ENCODE measurements around the gene CACNA1C.

CACNA1C gene

DNA sequence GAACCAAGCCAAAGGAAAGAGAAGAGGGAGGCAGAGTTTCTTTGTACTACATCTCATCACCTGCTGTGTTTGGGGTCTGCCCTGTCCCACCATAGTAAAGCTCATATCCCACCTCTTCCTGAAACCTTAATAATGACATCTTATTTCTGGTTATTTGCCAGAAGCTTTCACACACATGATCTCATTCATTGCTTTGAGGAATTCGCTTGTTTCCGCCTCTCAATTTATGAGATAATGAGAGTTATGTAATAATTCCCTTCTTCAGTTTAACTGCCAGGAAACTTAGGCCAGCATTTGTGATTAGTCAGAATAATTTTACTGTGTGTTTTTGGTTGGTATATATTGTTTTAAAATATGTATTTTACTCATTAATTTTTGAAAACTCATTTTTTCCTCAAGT is 205.2 kb downstream of the CACNA1C start:
- no peak for DNase-seq (ENCODE audit: low read depth)

DNA sequence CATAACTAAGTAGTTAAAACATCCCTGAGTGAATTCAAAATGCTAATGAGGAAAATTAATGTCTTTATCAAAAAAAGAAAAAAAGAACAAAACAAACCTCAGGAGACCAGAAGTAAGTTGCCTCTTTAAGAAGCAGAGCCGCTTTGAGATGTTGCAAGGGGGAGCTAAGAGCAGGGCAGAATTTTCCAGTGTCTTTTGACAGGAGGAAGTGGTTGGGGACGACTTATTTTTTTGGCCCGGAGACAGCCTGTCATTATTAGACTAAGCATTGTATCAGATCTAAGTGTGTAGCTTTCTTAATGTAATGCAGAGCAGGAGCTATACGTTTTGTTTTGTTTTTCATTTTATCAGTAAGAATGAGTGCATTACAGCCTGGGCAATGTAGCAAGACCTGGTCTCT is 206.6 kb downstream of the CACNA1C start:
- DNase-seq (ENCODE audit: low read depth), result no peak

DNA sequence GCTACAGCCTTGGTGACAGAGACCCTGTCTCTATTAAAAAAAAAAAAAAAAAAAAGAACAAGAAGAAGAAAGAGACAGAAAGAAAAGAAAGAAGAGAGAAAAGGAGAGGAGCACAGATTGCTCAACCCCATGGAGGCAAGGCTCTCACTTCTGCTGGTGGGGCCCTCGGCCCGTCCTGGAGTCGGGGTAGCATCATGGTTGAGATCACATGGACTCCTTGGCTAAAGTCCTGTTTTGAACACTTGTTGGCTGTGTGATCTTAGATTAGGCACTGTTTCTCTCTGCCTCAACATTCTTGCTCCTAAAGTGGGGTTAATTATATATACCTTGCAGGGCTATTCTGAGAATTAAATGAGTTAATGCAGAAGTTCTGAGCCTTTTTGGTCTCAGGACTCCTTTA is 207.7 kb downstream of the CACNA1C start:
- no peak for DNase-seq (ENCODE audit: low read depth)

DNA sequence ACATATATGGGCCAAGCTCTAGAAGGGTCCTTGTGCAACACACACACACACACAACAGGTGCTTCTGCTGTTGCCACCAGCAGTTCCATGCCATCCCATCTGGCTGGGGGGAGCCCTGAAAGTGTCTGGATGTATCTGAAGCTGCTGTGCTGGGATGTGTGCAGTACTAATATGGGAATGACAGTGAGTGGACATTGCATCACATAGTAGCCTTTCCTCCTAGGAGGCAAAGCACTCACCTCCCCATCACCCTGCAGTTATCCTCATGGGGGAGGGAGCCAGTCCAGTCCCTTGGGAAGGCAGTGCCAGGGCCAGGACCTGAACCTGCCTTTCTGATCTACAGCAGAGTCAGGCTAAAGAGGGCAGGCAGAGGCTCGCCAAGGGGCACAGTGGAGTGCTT is 208.9 kb downstream of the CACNA1C start:
- DNase-seq (ENCODE audit: low read depth), result no peak

DNA sequence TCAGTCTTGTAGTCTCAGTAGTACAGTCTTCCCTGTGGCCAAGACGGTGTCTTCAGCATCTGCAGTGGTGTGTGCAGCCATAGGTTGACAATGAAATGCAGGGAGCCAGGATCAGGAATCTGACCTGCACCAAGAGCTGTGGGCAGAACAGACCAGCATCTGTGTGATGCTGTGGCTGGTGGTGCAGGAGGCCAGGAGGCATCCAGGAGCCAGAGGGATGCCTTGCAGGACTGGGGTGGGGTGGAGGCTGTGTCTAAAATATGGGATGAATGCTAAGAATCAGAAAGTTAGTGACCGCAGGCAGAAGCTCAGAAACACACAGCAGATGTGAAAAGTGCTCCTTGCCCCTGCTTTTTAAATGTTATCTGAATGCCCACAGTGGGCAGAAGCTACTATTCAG is 209.7 kb downstream of the CACNA1C start:
- no peak for DNase-seq (ENCODE audit: low read depth)

DNA sequence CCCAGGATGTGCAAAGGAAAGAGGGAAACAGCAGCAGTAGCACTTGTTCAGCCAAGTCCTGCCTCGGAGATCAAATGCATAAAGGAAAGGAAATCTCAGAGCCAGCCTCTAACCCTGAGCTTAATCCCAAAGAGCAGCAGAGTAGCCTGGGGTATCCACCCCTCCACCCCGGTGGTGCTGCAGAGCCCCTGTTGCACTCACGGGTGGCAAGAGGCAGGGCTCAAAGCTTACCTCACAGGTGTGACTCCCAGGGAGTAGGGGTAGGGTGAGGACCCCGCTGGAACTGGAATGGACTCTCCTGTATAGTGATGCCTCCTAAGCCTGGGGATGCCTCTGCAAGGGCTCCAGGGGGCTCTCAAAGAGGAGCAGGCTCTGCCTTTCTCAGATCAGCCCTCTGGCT is 211.1 kb downstream of the CACNA1C start:
- no peak for DNase-seq (ENCODE audit: low read depth)

DNA sequence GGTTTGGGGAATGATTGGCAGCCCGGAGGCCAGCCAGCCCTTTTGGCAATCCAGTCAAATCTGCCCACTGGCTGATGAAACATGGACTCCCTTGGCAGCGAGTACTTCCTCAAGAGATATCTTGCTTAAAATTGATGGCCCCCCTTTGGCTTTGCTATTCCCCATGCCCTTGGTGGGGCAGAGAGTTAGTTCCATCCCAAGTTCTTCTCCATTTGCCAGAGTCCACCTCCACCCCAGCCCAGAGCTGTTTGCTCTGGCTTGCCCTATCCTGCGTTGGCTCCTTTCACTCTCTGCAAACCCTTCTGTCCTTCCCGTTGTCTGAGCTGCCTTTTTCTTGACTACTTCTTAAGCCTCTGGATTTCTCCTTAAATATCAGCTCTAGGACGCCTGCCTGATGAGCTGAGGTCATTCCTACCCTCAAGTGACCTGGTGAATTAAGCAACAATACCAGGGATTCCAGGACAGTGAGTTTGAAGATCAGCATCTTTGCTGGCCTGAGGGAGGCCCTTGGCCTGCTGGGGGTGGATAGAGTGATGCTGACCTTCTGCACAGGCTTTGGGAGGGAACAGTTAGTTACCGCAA is 212.0 kb downstream of the CACNA1C start:
- no peak for DNase-seq (ENCODE audit: low read depth)

DNA sequence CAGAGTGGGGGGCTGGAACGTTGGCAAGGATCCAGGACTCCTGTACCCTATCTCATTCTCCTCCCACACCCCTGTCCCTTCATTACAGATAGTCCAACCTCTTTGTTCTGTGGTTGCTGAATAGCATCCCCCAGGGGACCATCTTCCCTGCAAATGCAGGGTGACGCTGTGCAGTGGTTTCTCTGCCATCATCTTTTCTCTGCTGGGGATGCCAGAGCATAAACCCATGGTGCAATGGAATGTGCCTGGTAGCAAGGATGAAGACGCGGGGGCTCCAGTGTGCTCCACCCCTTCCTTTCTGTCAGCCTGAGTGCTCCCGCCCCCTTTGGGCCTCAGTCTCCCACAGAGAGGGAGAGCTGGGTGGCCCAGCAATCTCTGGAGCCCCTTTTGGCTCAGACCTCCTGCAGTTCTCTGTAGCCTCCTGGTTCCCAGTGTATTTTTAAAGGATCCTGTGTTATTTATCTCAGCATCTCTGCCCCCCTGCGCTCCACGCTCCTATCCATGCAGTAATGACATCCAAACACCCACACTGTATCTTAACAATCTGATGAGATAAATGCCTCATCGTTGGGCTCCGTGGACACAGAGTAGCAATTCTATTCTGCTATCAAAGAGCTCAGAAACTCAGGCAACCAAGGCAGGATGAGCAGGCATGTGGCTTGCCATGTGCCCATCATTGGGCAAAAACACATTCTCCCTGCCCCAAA is 212.8 kb downstream of the CACNA1C start:
- no peak for DNase-seq (ENCODE audit: low read depth)

DNA sequence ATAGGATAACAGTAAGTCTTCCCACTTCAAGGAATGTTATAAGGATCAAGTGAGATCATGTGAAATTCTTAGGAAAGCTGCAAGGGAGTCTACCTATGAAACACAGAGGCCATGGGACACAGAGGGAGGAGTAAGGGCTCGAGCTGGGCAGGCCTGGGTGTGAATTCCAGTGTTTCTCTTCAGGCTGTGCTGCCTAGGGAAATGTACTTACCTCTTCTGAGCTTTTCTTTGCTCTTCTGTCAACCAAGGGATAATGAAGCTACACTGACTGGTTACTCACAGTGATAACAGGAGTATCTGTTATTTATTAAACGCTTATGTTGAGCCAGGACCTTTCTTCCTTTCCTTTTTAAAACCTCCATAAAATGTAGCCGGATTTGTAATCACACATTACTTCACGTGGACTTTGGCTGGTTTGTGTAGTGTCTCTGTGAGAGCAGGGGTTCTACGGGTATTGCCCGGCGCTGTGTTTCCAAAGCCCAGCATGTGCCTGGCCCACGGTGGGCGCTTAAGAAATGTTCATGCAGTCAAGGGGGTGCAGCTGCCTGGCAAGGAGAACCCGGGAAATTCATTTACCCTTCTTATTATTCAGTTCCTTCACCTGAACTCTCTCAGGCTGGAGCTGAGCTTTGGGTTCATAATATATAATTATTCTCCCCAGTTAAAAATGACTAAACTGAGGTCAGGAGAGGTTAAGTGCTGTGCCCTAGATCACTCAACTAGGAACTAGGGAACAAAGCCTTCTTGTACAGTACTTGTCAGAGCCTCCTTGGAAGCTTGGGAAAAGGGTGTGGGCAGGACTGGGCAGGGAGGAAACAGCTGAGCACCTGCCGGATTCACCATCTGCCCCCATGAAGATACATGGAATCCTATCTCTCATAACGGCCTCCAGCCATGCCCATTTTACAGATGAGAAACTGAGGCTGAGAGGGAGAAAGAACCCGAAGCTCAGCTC is 214.2 kb downstream of the CACNA1C start:
- no peak for DNase-seq (ENCODE audit: low read depth)

DNA sequence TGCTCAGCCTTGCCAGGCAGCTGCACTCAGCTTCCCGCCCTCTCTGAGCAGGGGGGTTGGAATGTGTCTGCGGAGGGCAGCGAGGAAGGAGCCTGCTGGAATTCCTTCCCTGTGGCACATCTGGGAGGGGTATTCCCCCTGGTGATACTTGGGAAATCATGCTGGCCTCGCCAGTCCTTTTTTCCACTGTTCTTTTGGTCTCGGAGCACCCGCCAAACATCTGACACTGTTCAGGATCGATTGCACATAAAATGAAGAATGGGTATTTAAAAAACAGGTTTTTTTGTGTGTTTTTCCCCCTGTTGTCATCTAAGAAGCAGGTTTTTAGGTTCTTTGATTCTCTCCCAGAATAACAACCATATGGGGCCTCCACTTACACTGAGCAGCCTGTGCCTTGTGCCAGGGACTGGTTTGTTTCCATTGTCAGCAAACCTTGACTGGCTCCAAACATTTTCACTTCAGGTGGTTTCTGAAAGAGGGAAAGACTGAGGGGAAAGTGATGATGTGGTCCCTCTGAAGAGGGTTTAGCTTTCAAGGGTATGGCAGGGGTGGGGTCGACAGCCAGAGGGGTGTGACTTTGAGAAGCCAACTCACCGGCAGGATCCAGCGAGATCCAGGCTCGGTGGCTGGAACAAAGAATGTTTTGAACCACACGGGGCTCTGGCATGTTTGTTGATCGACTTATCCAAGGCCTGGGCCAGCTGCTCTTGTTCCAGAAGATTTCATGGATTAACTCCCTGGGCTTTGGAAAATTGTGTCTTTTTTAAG is 215.1 kb downstream of the CACNA1C start:
- no peak for DNase-seq (ENCODE audit: low read depth)

DNA sequence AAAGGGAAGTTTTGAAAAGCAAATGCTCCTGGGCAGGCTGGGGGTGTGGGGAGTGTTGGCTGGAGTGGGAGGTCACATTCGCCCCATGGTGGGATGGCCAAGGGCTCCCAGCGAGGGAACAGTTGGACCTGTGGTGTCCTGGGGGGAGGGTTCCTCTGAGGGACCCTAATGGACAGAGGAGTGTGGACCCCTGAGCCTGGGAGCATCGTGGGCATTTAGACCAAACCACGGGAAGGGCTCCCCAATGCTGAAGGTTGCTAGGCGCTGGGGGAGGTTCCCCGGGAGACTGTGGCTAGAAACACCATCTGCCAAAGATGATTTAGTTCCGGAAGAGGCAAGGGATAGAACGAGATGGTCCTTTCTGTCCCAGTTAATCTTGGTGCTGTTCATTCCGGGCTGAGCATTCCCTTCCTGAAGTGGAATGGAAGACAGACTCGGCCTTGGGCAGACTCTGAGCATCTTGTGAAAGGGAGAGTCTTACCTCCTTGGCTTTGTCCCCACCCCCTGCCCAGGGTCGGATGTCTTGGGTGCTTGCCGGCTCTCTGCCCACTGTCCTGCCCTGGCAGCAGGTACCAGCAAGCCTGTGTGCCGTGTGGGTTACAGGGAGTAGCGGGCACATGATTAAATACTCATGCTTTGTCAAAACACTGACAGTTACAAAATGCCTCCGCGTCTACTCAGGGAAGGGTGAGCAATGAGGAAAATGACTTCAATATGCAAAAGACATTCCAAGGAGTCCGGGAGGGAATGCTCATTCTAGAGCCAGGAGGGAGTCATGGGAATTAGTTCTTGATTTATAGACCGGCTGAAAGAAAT is 215.9 kb downstream of the CACNA1C start:
- DNase-seq (ENCODE audit: low read depth), result no peak

DNA sequence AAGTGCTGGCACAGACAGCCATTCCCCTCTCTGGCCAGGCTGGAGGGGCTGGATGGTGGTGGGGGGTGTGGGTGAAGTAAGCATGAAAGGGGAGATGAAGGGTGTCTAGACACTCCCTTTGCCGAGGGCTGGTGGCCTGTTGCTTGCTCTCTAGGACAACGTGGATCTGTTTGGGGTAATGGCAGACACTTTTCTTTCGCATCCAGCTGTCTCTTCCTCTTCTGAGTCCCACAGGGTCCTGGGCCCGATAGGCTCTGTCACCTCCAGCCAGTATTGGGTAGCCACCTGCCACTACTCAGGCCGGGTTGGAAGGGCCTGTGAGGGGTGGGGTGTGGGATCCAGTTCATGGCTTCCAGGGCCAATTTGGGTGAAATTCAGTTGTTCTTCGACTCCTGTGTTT is 218.1 kb downstream of the CACNA1C start:
- no peak for DNase-seq (ENCODE audit: low read depth)

DNA sequence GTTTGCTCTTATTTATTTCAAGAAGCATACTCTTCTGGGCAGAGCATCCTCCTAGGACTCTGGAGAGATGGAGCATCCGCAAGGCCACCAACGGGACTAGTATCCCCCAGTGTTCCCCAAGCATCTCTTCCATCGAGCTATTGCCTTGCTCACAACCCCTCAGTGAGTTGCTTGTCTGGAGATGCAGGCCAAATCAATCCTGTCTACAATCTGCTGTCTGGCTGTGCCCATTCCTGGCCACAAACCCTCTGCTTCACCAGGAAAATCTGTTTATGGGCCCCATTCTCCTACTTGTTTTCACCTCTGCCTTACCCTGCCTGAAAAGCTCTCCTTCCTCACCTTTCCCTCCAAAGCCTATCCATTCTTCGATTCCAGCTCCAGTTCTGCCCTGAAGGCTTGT is 219.2 kb downstream of the CACNA1C start:
- DNase-seq (ENCODE audit: low read depth), result no peak

DNA sequence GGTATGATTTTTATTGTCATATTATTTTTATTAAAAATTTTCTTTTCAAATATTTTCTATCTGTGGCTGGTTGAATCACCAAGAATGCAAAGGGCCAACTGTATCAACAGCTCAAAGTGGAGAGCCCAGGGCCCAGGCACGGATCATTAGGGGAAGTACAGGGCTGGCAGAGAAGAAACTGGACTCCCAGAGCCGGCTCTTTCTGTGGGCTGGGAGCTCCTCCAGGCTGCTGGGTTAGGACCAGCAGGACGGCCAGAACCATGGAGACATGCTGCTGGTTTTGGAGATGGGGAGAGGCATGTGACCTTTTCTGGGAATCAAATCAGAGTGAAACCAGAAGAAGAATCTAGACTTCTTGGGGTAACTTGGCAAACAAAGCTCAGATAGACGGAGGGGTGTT is 220.5 kb downstream of the CACNA1C start:
- DNase-seq (ENCODE audit: low read depth), result no peak

DNA sequence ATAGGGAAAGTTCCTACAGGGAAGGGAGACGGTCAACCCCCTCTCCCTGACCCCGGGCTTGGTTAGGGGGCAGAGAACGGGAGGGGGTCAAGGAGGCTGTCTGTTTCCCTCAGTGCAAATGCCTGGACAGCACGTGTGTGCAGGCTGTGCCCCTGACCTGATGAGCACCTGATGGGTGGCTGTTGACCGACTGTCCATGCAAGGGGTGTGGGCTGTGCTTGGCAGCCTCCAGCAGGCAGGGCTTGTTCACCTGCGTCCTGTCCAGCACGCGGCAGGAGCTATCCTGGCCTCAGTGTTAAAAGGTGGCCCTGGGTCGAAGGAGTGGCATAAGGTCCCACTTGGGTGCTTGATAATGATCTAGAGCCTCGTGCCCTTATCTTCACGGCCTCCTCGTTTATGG is 221.0 kb downstream of the CACNA1C start:
- DNase-seq (ENCODE audit: low read depth), result no peak

DNA sequence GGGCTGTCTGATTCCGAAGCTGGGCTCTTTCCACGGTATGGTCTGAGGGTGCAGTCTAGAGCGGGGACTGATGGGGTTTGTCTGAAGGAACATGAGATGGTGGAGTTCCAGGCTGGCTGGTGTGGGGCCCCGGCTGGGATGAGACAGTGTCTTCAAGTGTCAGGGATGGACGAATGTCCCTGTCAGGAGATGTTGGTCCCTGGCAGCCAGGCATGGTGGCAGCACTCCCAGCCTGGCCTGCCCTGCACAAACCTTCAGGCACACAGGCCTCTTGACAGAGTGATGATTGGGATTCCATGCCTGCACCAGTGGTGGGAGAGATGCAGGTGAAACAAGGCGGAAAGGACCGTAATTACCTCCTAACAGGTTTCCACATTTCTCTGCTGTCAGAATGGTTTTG is 221.9 kb downstream of the CACNA1C start:
- no peak for DNase-seq (ENCODE audit: low read depth)

DNA sequence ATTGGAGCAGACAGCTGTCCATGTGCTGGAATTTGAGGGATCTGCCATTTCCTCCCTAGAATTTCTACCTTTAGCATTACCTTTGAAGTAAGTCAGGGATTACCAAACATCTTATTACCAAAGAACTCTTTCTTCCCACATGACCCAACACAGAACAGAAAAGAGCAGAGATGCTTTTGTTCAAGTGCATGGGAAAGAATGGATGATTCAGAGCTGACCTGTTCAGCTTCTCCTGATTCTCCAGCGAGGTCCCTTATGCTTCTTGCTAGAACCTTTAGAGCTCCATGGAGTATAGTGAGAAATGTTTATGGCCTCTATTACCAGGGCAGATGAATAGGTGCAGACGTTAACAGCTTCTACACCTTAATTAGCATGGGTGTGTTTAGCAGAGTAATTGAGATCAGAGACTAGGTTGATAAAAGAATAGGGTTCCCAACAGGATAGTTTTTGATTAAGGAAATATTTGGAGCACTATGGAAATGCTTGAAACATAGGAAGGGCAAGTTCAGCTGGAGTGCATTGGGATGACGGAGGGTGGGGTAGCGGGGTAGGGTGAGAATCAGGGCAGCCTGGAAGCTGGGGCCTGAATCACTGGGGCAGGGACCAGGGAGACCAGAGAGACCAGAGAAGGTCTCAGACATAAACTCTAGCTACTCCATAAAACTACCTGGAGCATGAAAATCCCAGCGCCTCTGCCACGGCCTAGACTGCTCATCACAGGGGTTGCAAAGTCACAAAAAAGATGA is 223.7 kb downstream of the CACNA1C start:
- no peak for DNase-seq (ENCODE audit: low read depth)

DNA sequence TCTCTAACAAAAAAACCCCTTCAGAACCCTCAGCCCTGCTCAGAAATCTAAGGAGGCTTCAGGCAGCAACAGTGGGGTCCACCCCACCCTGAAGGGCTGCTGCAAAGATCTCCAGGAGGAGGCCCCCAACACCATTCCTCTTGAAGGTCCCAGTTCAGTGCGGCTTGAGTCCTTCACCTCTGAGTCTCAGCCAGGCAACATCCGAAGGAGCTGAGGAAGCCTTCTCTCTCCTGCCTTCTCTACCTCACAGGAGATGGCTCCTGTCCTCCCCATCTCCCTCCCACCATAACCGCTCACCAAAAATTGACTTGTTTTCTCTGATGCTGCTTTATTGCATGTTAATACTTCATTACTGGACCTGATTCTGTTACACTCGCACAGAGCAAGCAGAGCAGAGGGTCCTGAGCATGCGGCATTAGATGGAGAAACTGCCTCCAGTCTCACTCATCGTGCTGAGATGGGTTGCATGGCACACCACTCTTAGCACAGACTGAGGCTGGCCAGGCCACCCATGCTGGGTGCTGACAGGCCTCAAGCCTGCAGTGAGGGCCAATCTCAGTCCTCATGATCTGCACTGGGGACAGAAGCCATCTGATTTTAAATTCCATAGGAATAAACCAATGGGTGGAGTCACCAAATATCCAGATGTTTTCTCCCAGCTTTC is 224.8 kb downstream of the CACNA1C start:
- DNase-seq (ENCODE audit: low read depth), result no peak

DNA sequence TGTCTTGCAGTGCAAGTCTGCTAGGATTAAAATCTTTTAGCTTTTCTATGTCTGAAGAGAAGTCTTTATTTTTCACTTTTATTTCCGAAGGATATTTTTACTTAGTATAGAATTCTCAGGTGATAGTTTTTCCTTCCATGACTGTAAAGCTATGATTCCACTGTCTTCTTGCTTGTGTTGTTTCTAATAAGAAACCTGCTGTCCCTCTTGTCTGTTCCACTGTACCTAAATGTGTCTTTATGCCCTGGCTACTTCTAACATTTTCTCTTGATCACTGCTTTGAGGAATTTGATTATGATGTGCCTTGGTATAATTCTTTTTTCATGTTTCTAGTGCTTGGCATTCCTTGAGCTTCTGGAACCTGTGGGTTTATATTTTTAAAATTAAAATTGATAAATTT is 228.7 kb downstream of the CACNA1C start:
- no peak for DNase-seq (ENCODE audit: low read depth)

DNA sequence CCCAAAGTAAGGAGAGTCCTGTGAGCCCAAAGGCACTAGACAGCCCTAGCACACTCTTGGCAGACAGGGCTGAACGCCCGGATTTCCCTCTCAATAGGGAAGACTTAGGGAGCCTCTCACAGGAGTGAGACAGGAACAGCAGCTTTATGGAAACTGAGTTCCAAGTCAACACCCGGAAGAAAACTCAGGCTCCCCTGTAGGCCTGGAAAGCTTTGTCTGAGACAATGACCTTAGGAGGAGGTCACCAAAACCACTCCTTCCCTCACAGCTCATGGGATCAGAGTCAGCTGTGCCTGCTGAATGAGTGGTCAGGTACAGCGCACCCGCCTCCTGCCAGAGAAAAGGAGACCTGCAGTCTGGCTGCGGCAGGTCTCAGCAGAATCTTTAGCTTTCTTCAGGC is 229.5 kb downstream of the CACNA1C start:
- no peak for DNase-seq (ENCODE audit: low read depth)

Data from activated T-cell treated with anti-CD3 and anti-CD28 coated beads for 48 hours (primary cell).